Stimulated activated CD8-positive, alpha-beta memory T cell treated with anti-CD3 and anti-CD28 coated beads, Interleukin-15, amount 100 ng/mL, for 48 hours (primary cell): ENCODE data around the gene MYH4.

Source experiments
- DNase-seq, 2 donors: peaks; one replicate each; pipeline ENCODE4 v3.0.0-alpha.2; 2020; ENCODE audit warnings: low read depth in 2 of 2

MYH4 gene

GRCh38 chr17:10469459-10469858 is at the start of gene MYH4:
Gene MYH4, minus strand, starts transcription at chr17:10469559. Its CDS starts 2,814 bp downstream, at chr17:10466745.
- DNase-seq, result no peak

- DNase-seq, result no peak
These were observed 49.1 kb upstream of the MYH4 start, which contains the start of gene MYH1 for GRCh38 chr17:10518271-10519037. Gene MYH1, minus strand, starts transcription at chr17:10518542. Its CDS starts 1,900 bp downstream, at chr17:10516642.

DNA sequence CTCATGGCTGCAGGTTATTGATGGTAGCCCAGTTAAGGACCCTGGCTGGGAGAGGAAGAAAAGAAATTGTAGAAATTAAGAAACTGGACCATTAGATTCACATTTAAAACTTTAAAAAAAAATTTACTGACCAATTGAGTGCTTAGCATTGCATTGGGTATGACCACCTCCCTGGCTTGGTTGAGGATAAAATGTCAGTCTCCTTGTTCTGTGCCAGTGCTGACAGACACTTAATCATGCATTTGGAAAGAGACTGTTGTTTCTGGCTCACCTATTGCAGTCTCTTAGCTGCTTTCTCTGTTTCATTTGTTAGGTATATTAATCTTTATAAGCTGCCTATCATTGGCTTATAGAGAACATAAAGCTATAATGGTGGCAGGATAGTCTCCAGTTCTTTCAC is 47.3 kb upstream of the MYH4 start:
- no peak for DNase-seq

- no peak for DNase-seq
These were observed 46.7 kb upstream of the MYH4 start for GRCh38 chr17:10516065-10516464.

- DNase-seq, result no peak
These were observed 44.1 kb upstream of the MYH4 start for GRCh38 chr17:10513299-10514067.

DNA sequence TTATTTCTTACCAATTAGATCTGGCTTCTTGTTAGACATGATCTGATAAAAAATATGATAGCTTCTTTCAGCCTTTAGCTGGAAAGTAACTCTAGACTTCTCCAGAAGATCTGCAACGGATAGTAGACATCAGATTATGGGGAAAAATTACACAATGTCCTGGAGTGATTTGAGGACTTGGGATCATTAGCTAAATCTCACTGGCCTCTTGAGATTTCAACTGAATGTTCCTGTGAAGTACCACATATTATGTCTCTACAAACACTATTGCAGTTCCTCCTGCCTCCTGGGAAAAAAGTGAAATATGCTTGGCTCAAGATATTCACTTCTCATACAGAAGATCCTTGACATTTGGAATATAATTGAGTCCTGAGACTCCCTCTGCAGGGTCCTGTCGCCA is 43.5 kb upstream of the MYH4 start:
- no peak for DNase-seq

GRCh38 chr17:10499950-10500349 is 30.6 kb upstream of the MYH4 start:
- DNase-seq, result no peak

DNA sequence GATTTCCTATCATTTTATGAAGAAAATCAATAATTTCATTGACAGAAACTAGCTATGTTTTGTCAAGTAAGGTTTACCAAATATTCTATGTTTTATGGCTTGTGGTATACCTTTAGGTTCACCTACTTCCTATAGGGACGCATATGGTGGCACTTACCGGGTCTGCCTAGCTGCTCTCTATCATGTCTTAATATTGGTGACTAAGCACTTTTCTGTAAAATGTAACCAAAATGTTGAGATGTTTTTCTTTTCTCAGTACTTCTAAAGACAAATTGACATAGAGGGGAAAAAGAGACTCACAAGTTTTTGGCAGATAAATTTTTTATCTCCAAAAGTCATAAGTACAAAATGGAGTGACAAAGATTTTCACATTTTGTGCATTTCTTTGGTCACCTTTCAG is 22.6 kb upstream of the MYH4 start:
- DNase-seq, result no peak

GRCh38 chr17:10482252-10482651 is 12.9 kb upstream of the MYH4 start:
- no peak for DNase-seq

- DNase-seq, result no peak
These were observed 8.3 kb upstream of the MYH4 start for GRCh38 chr17:10477701-10478100.

DNA sequence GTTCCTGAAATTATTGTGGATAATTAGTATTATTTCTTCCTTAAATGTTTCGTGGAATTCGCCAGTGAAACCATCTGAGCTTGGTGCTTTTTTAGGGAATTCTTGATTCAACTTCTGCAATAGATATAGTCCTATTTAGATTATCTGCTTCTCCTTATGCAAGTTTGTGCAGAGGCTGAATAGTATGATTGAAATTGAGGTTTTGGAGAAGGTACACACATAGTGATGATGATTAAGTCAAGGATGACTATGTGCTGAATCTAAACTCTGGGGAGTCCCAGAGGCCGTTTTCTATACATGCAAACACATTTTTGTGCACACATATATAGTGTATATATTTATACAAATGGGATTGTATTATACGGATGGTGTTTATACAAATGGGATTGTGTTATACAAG is 5.2 kb upstream of the MYH4 start:
- DNase-seq, result no peak

- no peak for DNase-seq
These were observed 2.5 kb upstream of the MYH4 start for GRCh38 chr17:10471858-10472257.

- no peak for DNase-seq
These were observed 6.0 kb downstream of the MYH4 start for GRCh38 chr17:10463402-10463801.

GRCh38 chr17:10460062-10460461 is 9.3 kb downstream of the MYH4 start:
- no peak for DNase-seq

- DNase-seq, result no peak
These were observed 10.7 kb downstream of the MYH4 start for GRCh38 chr17:10458701-10459100.

DNA sequence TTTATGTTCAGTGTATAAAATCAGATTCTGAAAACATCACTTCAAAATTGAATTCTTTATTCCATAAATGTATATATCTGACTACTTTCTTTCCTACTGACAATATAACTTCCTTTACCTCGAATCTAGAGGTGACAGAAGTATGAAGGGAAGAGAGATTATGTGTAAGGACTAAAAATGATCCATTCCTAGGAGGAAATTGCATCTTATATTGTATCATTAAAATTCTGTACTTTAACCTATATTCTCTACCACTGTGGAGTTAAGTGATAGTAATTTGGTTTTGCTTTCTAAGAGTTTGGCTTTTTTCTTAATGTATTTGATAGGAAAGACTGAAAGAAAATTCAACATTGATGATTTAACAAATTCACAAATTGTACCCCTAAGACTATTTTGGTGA is 11.4 kb downstream of the MYH4 start:
- DNase-seq, result no peak

DNA sequence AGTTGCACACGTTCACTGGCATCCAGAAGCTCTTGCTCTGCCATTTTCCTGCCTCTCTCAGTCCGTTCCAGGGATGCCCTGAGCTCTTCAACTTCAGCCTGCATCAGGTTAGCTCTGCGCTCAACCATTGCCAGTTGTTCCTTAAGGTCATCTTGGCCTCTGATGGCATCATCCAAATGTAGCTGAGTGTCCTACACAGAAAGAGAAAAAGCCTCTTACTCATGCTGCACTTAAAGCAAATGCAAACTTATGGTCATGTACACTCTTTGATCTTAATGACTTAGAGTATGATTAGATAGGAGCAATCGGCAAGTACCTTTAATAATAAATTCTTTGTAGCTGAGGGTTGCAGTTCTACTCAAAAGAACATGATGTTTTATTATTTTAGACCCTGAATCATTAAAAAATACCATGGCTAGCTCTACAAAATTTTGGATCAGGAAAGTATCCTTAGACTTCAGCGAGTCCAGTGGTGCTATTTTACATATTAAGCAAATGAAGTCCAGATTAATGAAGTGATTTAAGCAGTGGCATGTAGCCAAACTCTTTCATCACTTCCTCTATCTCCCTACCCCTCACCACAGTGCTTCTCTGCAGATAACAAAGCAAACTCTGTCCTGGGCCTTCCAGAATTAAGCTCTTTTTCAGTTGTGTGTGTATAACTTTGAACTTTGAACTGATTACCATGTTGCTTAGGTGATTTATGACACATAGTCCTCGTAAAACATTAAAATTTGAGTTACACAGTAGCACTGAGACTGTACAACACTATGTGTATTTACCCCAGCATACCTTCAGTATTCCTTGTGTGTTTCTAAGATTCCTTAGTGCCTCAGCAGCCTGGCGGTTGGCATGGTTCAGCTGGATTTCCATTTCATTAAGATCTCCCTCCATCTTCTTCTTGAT is 22.1 kb downstream of the MYH4 start:
- no peak for DNase-seq

DNA sequence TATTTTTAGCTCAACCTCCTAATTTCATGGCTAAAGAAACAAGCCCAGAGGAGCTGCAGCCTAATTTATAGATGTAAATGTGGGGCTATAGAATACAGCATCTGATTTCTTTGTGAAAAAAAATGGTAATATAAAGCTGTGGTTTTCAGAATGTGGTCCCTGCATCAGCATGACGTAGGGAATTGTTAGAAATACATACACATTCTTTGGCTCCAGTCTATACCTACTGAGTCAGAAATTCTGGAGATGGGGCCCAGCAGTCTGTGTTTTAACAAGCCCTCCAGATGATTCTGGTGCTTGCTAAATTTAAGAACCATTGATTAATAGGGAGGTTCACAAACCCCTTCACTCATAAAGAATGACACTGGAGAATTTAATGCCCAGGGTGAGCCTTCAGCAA is 29.5 kb downstream of the MYH4 start:
- DNase-seq, result no peak

DNA sequence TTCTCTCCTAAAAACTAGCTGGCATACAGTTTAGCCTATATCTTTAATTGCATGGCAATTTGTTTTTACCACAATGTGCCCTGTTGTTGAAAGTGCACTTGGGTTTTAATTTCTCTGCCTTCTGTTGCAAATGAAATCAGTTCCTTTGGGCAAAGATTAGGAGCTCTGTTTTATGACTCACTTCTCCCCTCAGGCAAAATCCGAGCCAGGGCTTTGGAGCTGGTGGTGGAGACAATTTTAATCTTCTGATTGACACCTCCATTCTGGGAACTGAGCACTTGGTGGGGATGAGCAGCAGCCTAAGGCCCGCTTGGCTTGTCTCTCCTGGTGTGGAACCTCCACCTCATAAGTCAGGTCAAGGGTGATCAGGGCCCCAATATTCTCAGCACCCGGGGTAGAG is 34.3 kb downstream of the MYH4 start:
- DNase-seq, result no peak

DNA sequence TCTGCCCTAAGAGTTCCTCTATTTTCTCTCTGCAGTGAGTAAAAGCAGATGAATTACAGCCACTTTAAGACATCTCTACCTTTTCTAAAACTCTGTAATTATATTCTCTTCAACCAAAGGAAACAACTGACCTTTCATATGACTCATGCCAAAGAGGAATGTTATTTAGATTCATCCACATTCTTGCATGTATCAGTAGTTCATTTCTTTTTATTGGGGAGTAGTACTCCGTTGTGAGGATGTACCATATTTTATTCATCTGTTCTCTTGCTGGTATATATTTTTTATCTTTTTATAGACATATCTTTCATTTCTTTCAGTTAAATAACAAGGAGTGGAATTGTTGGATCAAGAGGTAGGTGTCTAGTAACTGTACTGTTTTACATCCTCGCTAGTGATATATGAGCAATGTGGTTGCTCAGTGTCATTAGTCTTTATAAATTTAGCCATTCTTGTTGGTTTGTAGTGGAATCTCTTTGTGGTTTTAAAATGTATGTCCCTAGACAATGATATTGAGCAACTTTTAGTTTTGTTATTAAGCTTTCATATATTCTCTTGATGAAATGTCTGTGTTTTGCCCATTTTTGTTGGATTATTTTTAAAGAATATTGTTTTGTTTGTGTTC is 39.8 kb downstream of the MYH4 start:
- DNase-seq, result no peak

- no peak for DNase-seq
These were observed 40.6 kb downstream of the MYH4 start for GRCh38 chr17:10428781-10429180.
